HG02981 (cell line): ENCODE measurements around the gene ZNF197.
"Not testable (repeated sequence)": the region's sequence is repeated elsewhere in the genome, so short reads cannot be mapped to it uniquely, and the experiment has no call there.

Experiments
- ATAC-seq: cut with Tn5 transposase; IDR thresholded peaks from one replicate; pipeline ENCODE4 v1.9.1; 2021; ENCODE audit warnings: mild to moderate bottlenecking, moderate library complexity; ENCODE audit not compliant: unreplicated experiment

The ZNF197 gene

DNA sequence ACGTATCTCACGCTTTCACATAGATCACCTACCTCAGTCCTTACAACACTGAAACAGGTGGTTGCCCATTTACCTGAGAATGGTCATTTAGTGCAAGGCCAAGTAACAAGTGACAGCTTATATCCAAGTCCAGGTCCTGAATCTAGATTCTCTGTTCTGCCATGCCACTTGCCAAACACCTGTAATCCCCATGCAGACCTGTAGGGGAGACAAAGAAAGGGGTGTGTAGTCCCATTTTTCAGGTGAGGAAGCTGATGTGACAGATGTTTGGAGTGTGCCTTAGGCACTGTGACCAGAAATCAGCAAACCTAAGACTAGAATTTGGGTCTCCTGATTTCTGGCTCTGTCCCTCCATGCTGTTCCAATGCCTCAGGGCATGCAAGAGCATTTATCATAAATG lies 36.4 kb downstream of the ZNF197 start:
- no peak for ATAC-seq

DNA sequence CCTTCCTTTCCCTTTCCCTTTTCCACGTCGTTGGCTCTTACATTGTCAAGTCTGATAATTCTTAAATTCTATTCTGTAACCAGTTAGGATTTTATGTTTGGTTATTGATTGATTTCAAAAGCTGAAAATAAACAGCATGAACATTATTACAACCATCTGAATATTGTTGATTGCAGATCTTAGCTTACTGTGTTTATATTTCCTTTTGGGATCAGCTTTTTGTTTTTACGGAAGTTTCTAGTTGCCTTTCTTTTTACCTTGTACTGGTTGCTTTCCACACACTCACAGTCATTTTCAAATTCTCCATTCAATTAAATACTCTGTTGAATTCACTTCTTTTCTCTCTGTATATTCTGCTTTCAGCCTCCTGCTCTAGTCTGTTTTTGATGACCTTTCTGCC lies 40.3 kb downstream of the ZNF197 start:
- no peak for ATAC-seq

DNA sequence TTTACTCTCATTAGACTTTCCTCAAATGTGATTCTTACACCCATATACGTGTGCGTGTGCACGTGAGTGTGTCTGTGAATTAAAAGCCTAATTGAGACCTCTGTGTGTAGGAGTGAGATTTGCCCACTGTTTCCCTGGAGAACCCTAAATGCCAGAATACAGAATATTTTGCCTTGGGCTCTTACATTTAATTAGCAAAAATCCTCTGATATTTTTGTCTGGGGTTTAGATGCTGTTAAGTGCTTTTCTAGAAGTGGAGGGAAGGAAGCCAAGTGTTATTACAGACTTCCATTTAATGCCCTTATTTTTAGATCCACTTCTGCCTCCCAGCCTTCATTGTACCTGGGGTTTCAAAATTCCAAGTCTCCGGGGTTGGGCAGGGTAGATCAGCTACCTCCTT lies 41.5 kb downstream of the ZNF197 start:
- no peak for ATAC-seq

DNA sequence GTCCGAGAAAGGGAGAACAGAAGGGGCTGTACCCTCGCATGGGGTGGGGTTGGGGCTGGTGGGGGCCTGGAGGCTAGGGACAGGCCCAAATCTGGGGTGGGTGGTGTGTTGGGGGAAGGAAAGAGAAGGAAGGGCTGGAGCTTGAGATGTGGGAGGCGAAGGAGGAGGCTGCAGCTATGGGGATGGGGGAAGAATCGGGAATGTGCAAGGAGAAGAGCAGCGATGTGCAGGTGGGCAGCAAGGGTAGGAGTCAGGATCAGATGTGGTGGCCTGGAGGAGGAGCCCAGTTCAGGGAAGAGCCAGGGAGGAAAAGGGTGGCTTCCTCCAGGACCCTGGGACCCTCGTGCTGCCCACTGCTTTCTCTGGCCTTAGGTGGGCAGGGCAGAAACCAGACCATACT lies 44.9 kb downstream of the ZNF197 start:
- ATAC-seq: no peak

DNA sequence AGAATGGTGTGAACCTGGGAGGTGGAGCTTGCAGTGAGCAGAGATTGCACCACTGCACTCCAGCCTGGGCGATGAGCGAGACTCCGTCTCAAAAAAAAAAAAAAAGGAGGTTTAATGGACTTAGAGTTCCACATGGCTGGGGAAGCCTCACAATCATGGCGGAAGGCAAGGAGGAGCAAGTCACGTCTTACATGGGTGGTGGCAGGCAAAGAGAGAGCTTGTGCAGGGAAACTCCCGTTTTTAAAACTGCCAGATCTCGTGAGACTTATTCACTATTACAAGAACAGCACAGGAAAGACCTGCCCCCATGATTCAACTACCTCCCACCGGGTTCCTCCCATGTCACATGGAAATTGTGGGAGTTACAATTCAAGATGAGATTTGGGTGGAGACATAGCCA lies 48.6 kb downstream of the ZNF197 start:
- ATAC-seq: not testable (repeated sequence)

DNA sequence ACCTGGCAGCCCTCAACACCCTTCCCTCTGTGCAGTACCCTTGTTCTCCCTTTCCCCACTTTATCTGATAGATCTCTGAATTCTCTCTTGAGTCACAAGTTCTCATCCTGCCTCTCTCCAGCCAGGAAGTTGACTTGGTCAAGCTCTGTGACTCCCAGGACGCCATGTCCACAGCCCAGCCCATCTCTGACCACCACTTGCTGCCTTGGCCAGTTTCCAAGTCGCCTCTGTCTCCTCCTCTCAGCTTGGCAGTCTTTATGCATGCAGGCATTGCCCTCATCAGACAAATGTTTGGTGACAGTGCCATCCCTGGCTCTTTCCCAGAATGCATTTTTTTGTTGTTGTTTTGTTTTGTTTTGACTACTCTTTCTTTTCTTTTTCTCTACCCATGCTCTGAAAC lies 49.4 kb downstream of the ZNF197 start:
- ATAC-seq: no peak

DNA sequence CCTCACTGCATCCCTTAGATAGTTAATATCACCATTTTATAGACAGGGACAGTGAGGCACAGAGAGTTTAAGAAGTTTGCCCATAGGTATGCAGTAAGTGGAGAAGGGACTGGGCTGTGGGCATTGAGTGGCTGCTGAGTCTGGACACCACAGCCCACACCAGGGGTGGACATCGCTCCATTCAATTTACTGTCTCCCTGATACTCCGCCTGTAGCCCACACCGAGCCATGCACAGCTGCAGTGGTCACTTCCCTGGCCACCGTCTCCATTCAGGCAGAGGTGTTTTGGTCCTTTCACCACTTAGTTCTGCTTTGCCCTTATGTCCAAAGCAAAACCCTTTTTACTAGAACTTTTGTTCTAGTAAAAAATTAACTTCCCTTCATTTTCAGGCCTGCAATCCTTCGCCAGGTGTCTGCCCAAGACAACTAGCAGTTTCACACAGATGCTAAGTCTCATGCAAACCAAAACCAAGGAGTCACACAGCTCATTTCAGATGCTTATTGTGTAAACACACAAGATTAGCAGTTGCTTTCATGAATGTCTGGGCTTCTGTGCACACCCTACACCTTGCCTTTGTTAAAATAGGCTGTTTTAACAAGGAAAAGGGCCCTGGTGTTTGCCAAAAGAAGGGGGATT lies 53.8 kb downstream of the ZNF197 start:
- ATAC-seq: no peak

DNA sequence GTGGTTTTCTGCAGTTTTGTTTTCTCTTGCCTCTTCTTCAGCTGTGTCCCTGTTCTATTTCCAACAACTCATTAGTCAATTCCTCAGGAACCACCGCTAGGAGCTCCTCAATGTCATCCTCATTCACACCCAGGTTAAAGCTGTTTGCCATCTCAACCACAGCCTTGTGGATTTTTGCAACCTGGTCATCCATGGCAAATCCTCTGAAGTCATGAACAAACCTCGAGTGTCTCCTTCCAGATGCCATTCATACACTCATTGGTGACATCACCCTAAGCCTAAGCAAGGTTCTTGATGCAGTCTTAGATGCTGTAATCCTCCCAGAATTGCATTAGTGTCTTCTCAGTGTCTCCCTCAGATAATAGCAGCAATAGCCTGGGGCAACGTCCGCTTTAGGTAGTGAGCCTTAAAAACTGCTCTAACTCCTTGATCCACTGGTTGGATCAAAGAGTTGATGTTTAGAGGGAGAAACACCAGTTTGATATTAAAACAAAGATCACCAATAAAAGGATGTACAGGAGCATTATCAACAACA lies 56.2 kb downstream of the ZNF197 start:
- ATAC-seq: no peak

DNA sequence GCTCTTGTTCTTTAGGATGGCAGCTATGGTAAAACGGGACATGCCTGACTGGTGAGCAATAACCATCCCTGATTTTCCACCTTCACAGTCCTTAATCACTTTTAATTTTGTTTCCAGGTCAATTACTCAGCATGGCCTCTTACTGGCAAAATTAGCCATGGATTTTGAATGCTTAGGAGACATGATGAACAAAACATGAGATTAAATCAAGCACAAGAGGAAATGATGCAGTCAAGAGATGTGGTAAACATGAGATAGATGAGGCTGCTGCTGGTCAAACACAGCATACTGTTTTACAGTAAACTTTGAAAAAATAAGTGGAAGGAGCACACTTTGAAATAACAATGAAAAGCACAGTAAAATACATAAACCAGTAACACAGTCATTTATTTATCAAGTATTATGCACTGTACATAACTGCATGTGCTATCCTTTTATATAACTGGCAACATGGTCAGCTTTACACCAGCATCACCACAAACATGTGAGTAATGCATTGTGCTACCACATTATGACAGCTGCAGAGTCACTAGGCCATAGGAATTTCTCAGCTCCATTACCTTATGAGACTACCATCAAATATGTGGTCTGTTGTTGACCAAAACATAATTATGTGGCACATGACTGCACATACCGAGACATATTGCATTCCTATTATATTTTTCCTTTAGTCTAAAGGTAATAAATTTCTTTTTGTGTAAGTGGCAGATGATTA lies 57.5 kb downstream of the ZNF197 start:
- ATAC-seq: no peak

DNA sequence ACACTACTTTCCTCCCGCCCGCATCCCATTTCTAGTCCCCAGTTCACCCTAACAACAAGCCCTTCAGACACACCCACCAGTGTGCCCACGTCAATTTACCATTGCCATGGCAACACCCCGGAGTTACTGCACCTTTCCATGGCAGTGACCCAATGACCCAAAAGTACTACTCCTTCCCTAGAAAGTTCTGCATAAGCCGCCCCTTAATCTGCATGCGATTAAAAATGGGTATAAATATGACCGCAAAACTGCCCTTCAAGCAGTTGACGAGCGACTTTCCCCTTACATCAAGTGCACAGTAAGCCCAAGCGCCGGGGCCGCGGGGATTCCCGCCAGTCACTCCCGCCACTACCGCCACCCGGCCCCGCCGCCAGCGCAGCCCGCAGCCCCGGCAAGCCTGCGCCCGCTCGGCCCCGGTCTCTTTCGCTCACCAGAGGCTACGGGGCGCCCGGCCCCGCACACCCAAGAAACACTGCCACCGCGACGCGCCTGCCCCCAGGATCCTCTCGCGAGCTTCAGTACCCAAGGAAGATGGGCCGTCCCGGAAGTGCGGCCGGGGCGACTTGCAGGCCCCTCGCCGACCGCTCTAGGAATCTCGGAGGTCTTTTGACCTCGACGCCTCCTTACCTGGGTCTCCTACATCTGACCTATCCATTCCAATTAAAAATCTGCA lies 60.4 kb downstream of the ZNF197 start:
- ATAC-seq: peak; percentile 65

DNA sequence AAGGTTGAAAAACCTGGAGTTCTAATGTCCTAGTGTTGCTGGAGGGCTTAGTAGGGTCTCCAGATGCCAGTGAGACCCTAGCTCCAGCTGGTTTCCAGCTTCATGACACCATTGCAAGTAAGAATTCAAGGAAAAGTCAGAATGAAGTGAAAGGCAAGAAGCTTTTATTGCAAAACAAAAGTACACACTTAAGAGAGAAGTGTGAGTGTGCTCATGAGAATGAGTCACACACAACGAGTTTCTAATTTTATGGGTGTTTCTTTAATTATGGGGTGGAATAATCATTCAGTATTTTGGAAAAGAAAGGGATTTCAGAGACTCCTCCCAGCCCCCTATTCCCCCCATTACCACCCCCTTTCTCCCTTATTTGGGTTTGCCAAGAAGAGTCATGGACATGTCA lies 63.1 kb downstream of the ZNF197 start:
- ATAC-seq: no peak
